ENCODE measurements around the gene L3MBTL1. TPM values are rescaled to one million over a fixed set of nuclear protein-coding genes. Genes with fewer than 3 reads are reported as not detected.
"Not testable (repeated sequence)": the region's sequence is repeated elsewhere in the genome, so short reads cannot be mapped to it uniquely, and the experiment has no call there.

The L3MBTL1 gene
- total RNA-seq, 1 donor = 7.8 TPM

- DNase-seq (ENCODE audit: low read depth) = peak; percentile 99
- TF ChIP-seq CTCF (IDR thresholded peaks at IDR 0.05; ENCODE audit: insufficient read depth, low read depth, low read length) = no peak
- H3K4me3 ChIP-seq (ENCODE audit: low read depth, low read length) = no peak overlapping the region
Measured at GRCh38 chr20:43583982-43584432, 76.5 kb downstream of the L3MBTL1 start.

- H3K4me3 ChIP-seq (ENCODE audit: low read depth, low read length) = no peak overlapping the region
- no peak for TF ChIP-seq CTCF (IDR thresholded peaks at IDR 0.05; ENCODE audit: insufficient read depth, low read depth, low read length)
- peak; percentile 83 for DNase-seq (ENCODE audit: low read depth)
Measured at GRCh38 chr20:43584448-43585136, 77.1 kb downstream of the L3MBTL1 start.

GRCh38 chr20:43586641-43587040 lies 79.1 kb downstream of the L3MBTL1 start:
- no peak for TF ChIP-seq CTCF (IDR thresholded peaks at IDR 0.05; ENCODE audit: insufficient read depth, low read depth, low read length)
- no peak for DNase-seq (ENCODE audit: low read depth)

GRCh38 chr20:43588526-43588925 lies 81.0 kb downstream of the L3MBTL1 start:
- not testable (repeated sequence) for H3K4me3 ChIP-seq (ENCODE audit: low read depth, low read length); DNase-seq (ENCODE audit: low read depth)

More at GRCh38 chr20:43586641-43587040, 79.1 kb downstream of the L3MBTL1 start:
- H3K4me3 ChIP-seq (ENCODE audit: low read depth, low read length) = no peak overlapping the region

GRCh38 chr20:43590036-43590391 lies 82.5 kb downstream of the L3MBTL1 start:
- TF ChIP-seq CTCF (IDR thresholded peaks at IDR 0.05; ENCODE audit: insufficient read depth, low read depth, low read length) = no peak
- no peak for DNase-seq (ENCODE audit: low read depth)
- peak overlapping the region; percentile 93 for H3K4me3 ChIP-seq (ENCODE audit: low read depth, low read length)

GRCh38 chr20:43590392-43591303 lies 83.2 kb downstream of the L3MBTL1 start, which contains the start of gene IFT52:
TSS of gene IFT52 (plus strand) at chr20:43590937. CDS start at chr20:43594699, 3,762 bp downstream.
- TF ChIP-seq CTCF (IDR thresholded peaks at IDR 0.05; ENCODE audit: insufficient read depth, low read depth, low read length) = no peak
- DNase-seq (ENCODE audit: low read depth) = peak; percentile 91
- H3K4me3 ChIP-seq (ENCODE audit: low read depth, low read length) = peak within 1 kb of the TSS; percentile 93

Small RNA genes within 50 kb of the gene (small RNA-seq; reads per million reads assigned to genes)
- 0.85 reads per million for gene RNU6-1251P

Other genes starting within 250 kb of the L3MBTL1 start
- gene SRSF6, start 49.8 kb upstream of the L3MBTL1 start, total RNA-seq = 54.8 and 63.5 TPM in 2 replicates
- under 0.01 and 0.64 TPM in 2 replicates for gene SGK2, start 51.3 kb downstream of the L3MBTL1 start, total RNA-seq
- 33.5 and 35.8 TPM in 2 replicates for gene IFT52, start 83.2 kb downstream of the L3MBTL1 start, total RNA-seq
- 11.7 and 13.2 TPM in 2 replicates for gene MYBL2, start 159.4 kb downstream of the L3MBTL1 start, total RNA-seq
- gene GTSF1L, start 219.3 kb downstream of the L3MBTL1 start, total RNA-seq = not detected in 2 replicates